Mucosa of stomach (tissue), 1 donor: ENCODE data around the gene TREH.
"Not testable (repeated sequence)": the region's sequence is repeated elsewhere in the genome, so short reads cannot be mapped to it uniquely, and the experiment has no call there.

Experiments used
- H3K27me3 ChIP-seq: one replicate; pipeline ENCODE4 v1.7.0; 2013; ENCODE audit warnings: mild to moderate bottlenecking, low read length; ENCODE audit not compliant: control insufficient read depth, insufficient read depth
- H3K36me3 ChIP-seq: one replicate; pipeline ENCODE4 v1.7.0; 2013; ENCODE audit warnings: low read length; ENCODE audit not compliant: control insufficient read depth, insufficient read depth
- H3K4me1 ChIP-seq: one replicate; pipeline ENCODE4 v1.7.0; 2013; ENCODE audit warnings: mild to moderate bottlenecking, low read length; ENCODE audit not compliant: control insufficient read depth, insufficient read depth
- H3K4me3 ChIP-seq: one replicate; pipeline ENCODE4 v1.7.0; 2013; ENCODE audit warnings: low read length
- H3K9ac ChIP-seq: one replicate; pipeline ENCODE4 v1.7.0; 2013; ENCODE audit warnings: mild to moderate bottlenecking, low read length, moderate library complexity
- H3K9me3 ChIP-seq: one replicate; pipeline ENCODE4 v1.7.0; 2013; ENCODE audit warnings: mild to moderate bottlenecking, low read length, moderate library complexity; ENCODE audit not compliant: control insufficient read depth
- donor health status: Pancreatic carcinoma.

The TREH gene

GRCh38 chr11:118619444-118620197 lies 59.8 kb downstream of the TREH start:
- Histone ChIP-seq H3K9ac (no peak overlapping the region), H3K36me3 (no peaks in the 10 kb centered on the region), H3K27me3 (no peaks in the 10 kb centered on the region), H3K9me3 (no peaks in the 10 kb centered on the region), H3K4me1 (peaks cover 46% of the 10 kb centered on the region), H3K4me3 (no peak overlapping the region)

- H3K4me1 ChIP-seq, result peaks cover 46% of the 10 kb centered on the region
- H3K36me3 ChIP-seq, result no peaks in the 10 kb centered on the region
- H3K27me3 ChIP-seq, result peaks cover 5% of the 10 kb centered on the region
- H3K9ac ChIP-seq, result no peak overlapping the region
- no peaks in the 10 kb centered on the region for H3K9me3 ChIP-seq
- no peak overlapping the region for H3K4me3 ChIP-seq
Measured at GRCh38 chr11:118618991-118619375, 60.5 kb downstream of the TREH start.

GRCh38 chr11:118618115-118618990 lies 61.1 kb downstream of the TREH start:
- Histone ChIP-seq H3K9ac (no peak overlapping the region), H3K27me3 (peaks cover 6% of the 10 kb centered on the region), H3K9me3 (no peaks in the 10 kb centered on the region), H3K4me1 (peaks cover 45% of the 10 kb centered on the region), H3K36me3 (no peaks in the 10 kb centered on the region), H3K4me3 (no peak overlapping the region)

GRCh38 chr11:118615976-118616371 lies 63.5 kb downstream of the TREH start:
- H3K36me3 ChIP-seq, result no peaks in the 10 kb centered on the region
- H3K4me1 ChIP-seq, result peaks cover 27% of the 10 kb centered on the region
- no peak overlapping the region for H3K9ac ChIP-seq
- no peaks in the 10 kb centered on the region for H3K9me3 ChIP-seq
- H3K4me3 ChIP-seq, result no peak overlapping the region
- peaks cover 10% of the 10 kb centered on the region for H3K27me3 ChIP-seq

- Histone ChIP-seq H3K9ac (no peak overlapping the region), H3K4me1 (peaks cover 25% of the 10 kb centered on the region), H3K27me3 (peaks cover 13% of the 10 kb centered on the region), H3K9me3 (no peaks in the 10 kb centered on the region), H3K4me3 (no peak overlapping the region), H3K36me3 (no peaks in the 10 kb centered on the region)
Measured at GRCh38 chr11:118615282-118615975, 64.0 kb downstream of the TREH start.

- Histone ChIP-seq H3K36me3 (no peaks in the 10 kb centered on the region), H3K27me3 (peaks cover 22% of the 10 kb centered on the region), H3K4me3 (no peak overlapping the region), H3K9ac (no peak overlapping the region), H3K9me3 (no peaks in the 10 kb centered on the region), H3K4me1 (peaks cover 25% of the 10 kb centered on the region)
Measured at GRCh38 chr11:118614511-118614910, 64.9 kb downstream of the TREH start.

- Histone ChIP-seq H3K4me3 (no peak overlapping the region), H3K27me3 (peaks cover 43% of the 10 kb centered on the region), H3K9ac (no peak overlapping the region), H3K9me3 (no peaks in the 10 kb centered on the region), H3K4me1 (peaks cover 36% of the 10 kb centered on the region), H3K36me3 (no peaks in the 10 kb centered on the region)
Measured at GRCh38 chr11:118612378-118612777, 67.1 kb downstream of the TREH start.

- H3K4me3 ChIP-seq, H3K36me3 ChIP-seq, H3K9me3 ChIP-seq, H3K9ac ChIP-seq: not testable (repeated sequence)
- Histone ChIP-seq H3K4me1 (peaks cover 36% of the 10 kb centered on the region), H3K27me3 (peaks cover 50% of the 10 kb centered on the region)
Measured at GRCh38 chr11:118611433-118611795, 68.0 kb downstream of the TREH start.

- H3K27me3 ChIP-seq, result peaks cover 51% of the 10 kb centered on the region
- no peak overlapping the region for H3K4me3 ChIP-seq
- peaks cover 36% of the 10 kb centered on the region for H3K4me1 ChIP-seq
- H3K9me3 ChIP-seq, result no peaks in the 10 kb centered on the region
- H3K36me3 ChIP-seq, result no peaks in the 10 kb centered on the region
- peak overlapping the region; percentile 57 for H3K9ac ChIP-seq
Measured at GRCh38 chr11:118610773-118611432, 68.5 kb downstream of the TREH start.

- H3K4me1 ChIP-seq, result peaks cover 36% of the 10 kb centered on the region
- H3K27me3 ChIP-seq, result peaks cover 51% of the 10 kb centered on the region
- H3K9ac ChIP-seq, result peak overlapping the region; percentile 57
Measured at GRCh38 chr11:118610225-118610772, 69.2 kb downstream of the TREH start.

GRCh38 chr11:118609380-118610224 lies 69.8 kb downstream of the TREH start:
- Histone ChIP-seq H3K9ac (peak overlapping the region; percentile 47), H3K36me3 (no peaks in the 10 kb centered on the region), H3K27me3 (peaks cover 51% of the 10 kb centered on the region), H3K9me3 (no peaks in the 10 kb centered on the region), H3K4me3 (no peak overlapping the region), H3K4me1 (peaks cover 36% of the 10 kb centered on the region)

More at GRCh38 chr11:118610225-118610772, 69.2 kb downstream of the TREH start:
- Histone ChIP-seq H3K4me3 (no peak overlapping the region), H3K36me3 (no peaks in the 10 kb centered on the region), H3K9me3 (no peaks in the 10 kb centered on the region)
